ENCODE data around the gene ADAM12. TPM values are rescaled to one million over a fixed set of nuclear protein-coding genes. Genes with fewer than 3 reads are reported as not detected.

Gene ADAM12
- total and polyA plus RNA-seq, 2 experiments from 2014 or later: 0.13 to 0.87 TPM

GRCh38 chr10:126373972-126374371 lies 14.3 kb downstream of the ADAM12 start:
- H3K4me1 Mint-ChIP-seq: no peaks in the 10 kb centered on the region
- Histone ChIP-seq H2AFZ (no peak overlapping the region), H3K36me3 (ENCODE audit: insufficient read depth) (peaks cover 6% of the 10 kb centered on the region; the same call in 1 of the 2 replicates), H3F3A (replicated peaks; ENCODE audit: low read depth) (no peaks in the 10 kb centered on the region), H3K4me2 (no peak overlapping the region), H3K27me3 (ENCODE audit: insufficient read depth) (no peaks in the 10 kb centered on the region), H3K27ac (ENCODE audit: low read depth) (no peak overlapping the region), H3K79me2 (replicated peaks; ENCODE audit: insufficient read depth) (no peaks in the 10 kb centered on the region), H3K4me1 (ENCODE audit: insufficient read depth) (no peaks in the 10 kb centered on the region), H3K4me3 (no peak overlapping the region), H4K20me1 (replicated peaks; ENCODE audit: insufficient read depth) (no peaks in the 10 kb centered on the region), H3K9me2 (ENCODE audit: insufficient read depth) (no peaks in the 10 kb centered on the region; the same call in 1 of the 2 replicates)
- H3K9me3 Mint-ChIP-seq: peaks cover 28% of the 10 kb centered on the region
- ATAC-seq (no peak), DNase-seq (ENCODE audit: low spot score) (no peak)
- no peak overlapping the region for H3K4me3 Mint-ChIP-seq
- no peak overlapping the region for H3K27ac Mint-ChIP-seq
- peaks cover 2% of the 10 kb centered on the region for H3K27me3 Mint-ChIP-seq (ENCODE audit: insufficient read depth, low read depth, poor library complexity)
- H3K36me3 Mint-ChIP-seq (ENCODE audit: low read depth): peaks cover 24% of the 10 kb centered on the region
- TF ChIP-seq CREB1 (CRISPR knock-in tag; IDR thresholded peaks at IDR 0.05; ENCODE audit: low read depth): no peak
- TF ChIP-seq JUNB (IDR thresholded peaks at IDR 0.05; ENCODE audit: unreplicated experiment): no peak
- no peak for TF ChIP-seq ZNF331 (CRISPR knock-in tag; IDR thresholded peaks at IDR 0.05; ENCODE audit: low read depth)
- no peak for TF ChIP-seq EZH2 (IDR thresholded peaks at IDR 0.05; ENCODE audit: low read depth, unreplicated experiment)
- no peak for TF ChIP-seq ZNF114 (CRISPR knock-in tag; IDR thresholded peaks at IDR 0.05)
- no peak for TF ChIP-seq ETS1 (IDR thresholded peaks at IDR 0.05)
- TF ChIP-seq CTCF (conservative IDR thresholded peaks at IDR 0.05; ENCODE audit: low read depth in 2 of 2): no peak
- TF ChIP-seq REST (IDR thresholded peaks at IDR 0.05; ENCODE audit: unreplicated experiment): no peak

- Mint-ChIP-seq H3K4me3 (no peak overlapping the region), H3K27ac (no peak overlapping the region), H3K9me3 (peaks cover 26% of the 10 kb centered on the region), H3K4me1 (no peaks in the 10 kb centered on the region), H3K27me3 (ENCODE audit: insufficient read depth, low read depth, poor library complexity) (peaks cover 2% of the 10 kb centered on the region), H3K36me3 (ENCODE audit: low read depth) (peaks cover 24% of the 10 kb centered on the region)
- ATAC-seq: no peak
- Histone ChIP-seq H3K4me2 (no peak overlapping the region), H3K4me1 (ENCODE audit: insufficient read depth) (no peaks in the 10 kb centered on the region), H3K79me2 (replicated peaks; ENCODE audit: insufficient read depth) (no peaks in the 10 kb centered on the region), H3K4me3 (no peak overlapping the region), H3K36me3 (ENCODE audit: insufficient read depth) (peaks cover 6% of the 10 kb centered on the region; the same call in 1 of the 2 replicates), H4K20me1 (replicated peaks; ENCODE audit: insufficient read depth) (no peaks in the 10 kb centered on the region), H3K27me3 (ENCODE audit: insufficient read depth) (no peaks in the 10 kb centered on the region), H3F3A (replicated peaks; ENCODE audit: low read depth) (no peaks in the 10 kb centered on the region), H3K27ac (ENCODE audit: low read depth) (no peak overlapping the region), H3K9me2 (ENCODE audit: insufficient read depth) (no peaks in the 10 kb centered on the region; the same call in 1 of the 2 replicates), H2AFZ (no peak overlapping the region)
- no peak for DNase-seq (ENCODE audit: low spot score)
- TF ChIP-seq POLR2AphosphoS5 (IDR thresholded peaks at IDR 0.05; ENCODE audit: low read depth): no peak
- no peak for TF ChIP-seq EZH2 (IDR thresholded peaks at IDR 0.05; ENCODE audit: low read depth, unreplicated experiment)
- no peak for TF ChIP-seq ZNF462 (CRISPR knock-in tag; IDR thresholded peaks at IDR 0.05)
These were observed 15.1 kb downstream of the ADAM12 start for GRCh38 chr10:126373147-126373546.
